ENCODE measurements around the gene SLC16A5.
A peak's percentile ranks its signal among the peaks of the same experiment; 100 is the strongest.

The SLC16A5 gene

DNA sequence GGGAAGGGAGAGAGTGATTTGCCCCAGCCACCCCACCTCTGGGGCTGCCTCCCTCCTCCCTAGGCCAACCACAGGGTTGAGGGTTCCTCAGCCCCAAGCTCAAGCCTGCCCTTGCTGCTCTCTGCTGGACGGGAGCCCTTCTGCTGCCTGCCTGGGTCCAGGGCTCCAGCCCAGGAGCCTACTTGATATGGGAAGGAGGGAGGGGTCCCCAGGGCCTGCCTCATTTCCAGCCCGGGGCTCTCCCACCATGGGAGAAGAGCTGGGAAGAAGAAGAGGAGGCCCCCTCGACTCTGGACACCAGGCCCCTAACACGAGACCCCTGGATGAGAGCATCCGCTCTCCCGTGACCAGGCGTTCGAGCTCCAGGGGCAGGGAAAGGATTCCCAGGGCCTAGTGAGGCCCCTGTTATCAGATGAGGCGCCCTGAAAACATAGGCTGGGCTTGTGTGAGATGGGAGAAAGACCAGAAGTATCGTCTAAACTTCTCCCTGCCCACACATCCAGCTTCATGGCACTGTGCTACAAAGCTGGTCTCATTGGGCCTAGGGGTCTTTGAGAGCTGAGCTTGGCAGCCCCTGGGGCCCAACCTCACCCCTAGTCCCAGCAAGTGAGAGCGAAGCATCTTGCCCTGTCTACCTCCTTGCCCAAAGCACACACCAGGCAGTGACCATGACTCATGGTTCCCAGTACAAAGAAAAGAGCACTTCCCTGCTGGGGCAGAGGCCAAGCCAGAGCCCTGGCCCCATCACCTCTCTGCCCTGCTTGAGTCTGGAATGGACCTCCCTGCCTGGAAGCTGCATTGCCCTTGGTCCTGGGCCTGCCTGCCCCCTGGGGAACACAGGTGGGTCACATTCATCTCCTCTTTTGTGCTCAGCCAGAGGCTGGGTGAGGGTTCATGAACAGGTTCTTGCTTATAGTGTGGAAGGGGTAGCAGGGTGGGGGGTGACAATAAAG is 987 bp downstream of the SLC16A5 start:
- no peak for FAIRE-seq

DNA sequence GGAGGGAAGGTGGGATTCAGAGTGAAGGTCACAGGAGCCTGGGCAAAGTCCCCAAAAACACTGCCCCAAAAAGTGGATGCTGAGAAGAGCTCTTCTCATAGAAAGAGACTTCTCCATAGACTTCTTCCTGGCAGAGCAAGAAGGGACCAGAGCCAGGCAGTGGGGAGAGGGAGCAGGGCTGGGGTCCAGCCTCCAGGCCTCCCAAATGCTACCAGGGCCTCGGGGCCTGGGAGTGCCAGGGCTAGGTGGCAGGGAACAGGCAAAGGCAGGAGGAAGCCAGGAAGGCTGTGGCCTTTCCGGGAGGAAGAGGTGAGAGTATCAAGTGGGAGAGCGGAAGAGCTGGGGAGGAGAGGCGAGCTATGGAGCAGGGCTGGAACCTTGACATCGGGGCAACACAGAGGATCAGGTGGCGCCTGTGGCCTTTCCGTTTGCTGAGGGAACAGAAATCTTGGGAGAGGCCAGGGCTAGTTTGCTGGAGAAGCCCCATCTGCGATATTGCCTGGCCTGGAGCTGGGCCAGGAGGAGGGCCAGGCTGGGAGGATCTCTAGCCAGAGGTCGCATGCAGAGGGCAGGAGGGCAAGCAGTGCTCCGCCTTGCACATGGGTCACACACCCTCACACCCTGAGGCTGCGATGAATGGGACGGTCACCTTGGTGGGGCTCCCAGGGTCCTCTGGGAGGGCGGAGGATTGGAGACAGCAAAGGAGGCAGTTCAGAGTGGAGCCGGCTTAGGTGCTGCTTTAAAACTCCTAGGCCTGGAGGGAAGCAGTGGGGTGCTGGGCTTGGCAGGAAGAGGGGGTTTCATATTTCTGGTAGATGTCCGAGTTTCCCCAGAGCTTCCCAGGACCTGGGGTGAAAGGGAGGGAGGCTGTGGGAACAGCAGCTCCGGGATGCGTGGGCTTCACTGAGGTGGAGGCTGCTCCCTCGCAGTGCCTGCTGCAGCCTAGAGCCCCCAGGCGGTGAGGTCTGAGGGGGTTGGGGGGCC is 3.4 kb downstream of the SLC16A5 start:
- no peak for FAIRE-seq

DNA sequence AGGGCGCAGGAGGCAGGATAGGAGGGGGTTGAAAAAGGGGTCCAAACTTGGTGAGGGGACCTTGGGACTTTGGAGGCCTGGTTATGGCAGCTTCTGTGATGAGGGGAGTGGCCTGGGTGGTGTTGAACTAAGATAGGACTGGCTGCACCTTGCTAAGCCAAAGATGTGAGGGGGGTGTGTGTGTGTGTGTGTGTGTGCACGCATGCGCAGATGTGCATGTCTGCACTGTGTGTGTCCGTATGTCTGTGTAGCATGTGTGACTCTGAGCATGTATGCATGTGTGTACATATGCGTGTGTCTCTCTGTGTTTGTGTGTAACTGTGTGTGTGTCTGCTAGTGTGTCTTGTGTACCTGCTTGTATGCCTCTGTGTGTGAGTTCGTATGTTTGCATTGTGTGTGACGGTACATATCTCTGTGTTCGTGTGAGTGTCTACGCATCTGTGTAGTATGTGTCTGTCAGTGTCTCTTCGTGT is 4.1 kb downstream of the SLC16A5 start:
- no peak for FAIRE-seq

DNA sequence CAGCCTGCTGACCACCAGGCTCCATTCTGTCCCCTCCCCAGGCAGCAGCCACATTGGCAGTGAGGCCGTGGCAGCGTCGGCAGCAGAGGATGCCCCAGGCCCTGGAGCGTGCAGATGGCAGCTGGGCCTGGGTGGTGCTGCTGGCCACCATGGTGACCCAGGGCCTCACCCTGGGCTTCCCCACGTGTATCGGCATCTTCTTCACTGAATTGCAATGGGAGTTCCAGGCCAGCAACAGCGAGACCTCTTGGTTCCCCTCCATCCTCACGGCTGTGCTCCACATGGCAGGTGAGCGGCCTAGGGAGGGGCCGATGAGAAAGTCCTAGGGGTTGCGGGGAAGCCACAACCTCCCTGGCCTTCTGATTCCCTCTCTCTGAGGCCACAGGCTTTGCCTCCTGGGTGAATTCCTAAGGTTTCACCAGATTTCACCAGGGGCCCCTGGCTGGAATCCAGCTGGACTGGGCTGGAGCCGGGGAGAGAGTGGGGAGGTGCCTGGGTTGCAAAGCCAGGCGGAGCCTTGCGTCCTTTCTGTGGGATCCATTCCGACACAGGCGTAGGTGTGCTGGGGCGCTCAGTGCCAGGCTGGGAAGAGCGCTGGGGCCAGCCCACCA is 5.9 kb downstream of the SLC16A5 start:
- no peak for FAIRE-seq

DNA sequence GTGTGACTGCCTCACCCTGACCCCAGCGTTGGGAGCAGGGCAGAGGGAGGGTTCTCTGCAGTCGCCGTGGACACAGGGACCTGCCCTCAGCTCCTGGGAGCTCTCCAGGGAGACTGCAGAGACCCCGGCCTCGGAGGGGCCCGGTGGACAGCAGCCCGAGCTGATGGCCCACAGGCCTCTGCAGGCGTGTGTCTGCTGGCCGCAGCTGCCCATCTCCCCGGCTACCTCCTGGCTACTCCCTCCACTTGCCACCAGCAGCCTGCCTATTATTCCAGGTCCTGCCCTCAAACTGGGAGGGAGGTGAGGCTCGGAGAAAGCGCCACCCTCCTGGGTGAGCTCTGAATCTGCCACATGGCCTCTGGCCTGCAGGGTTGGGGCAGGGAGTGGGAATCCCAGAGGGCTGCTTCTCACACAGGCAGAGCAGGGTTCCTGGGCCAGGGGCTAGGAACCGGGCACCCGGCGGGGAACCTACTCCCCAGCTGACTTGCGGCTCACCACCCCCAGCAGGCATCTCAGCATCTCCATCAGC is 7.2 kb downstream of the SLC16A5 start:
- FAIRE-seq = no peak

DNA sequence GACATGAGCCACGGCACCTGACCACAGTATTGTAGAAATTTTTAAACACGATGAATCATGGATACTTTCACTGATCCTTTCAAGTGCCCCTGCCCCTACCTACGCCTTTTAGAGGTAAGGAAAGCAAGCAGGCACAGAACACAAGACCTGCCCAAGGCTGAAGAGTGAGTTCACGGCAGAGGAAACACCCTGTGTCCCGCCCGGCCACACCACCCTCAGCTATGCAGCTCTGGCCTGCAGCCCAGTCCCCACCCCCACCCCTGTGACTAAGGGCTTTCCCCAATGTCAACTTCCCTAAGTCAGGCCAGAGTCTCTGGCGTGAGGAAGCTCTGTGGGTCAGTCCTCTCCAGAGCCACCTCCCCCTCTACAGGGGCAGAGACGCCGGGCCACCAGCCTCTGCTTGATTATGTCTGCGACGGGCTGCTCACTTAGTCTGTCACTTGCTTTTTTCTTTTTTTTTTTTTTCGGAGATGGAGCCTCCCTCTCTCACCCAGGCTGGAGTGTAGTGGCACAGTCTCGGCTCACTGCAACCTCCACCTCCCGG is 8.4 kb downstream of the SLC16A5 start:
- FAIRE-seq = no peak

DNA sequence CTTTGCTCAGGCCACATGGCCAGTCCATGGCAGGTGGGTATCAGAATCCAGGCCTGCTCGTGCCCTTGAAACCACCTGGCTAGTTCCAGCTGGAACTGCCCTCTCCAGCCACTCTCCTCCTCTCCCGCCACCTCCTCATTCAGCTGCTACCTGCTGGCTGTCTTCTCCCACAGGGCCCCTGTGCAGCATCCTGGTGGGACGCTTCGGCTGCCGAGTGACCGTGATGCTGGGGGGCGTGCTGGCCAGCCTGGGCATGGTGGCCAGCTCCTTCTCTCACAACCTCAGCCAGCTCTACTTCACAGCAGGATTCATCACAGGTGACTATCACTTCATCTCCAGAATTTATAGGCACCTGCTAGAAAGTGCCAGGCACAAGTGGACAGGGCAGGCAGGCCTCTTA is 10.1 kb downstream of the SLC16A5 start:
- FAIRE-seq = no peak

DNA sequence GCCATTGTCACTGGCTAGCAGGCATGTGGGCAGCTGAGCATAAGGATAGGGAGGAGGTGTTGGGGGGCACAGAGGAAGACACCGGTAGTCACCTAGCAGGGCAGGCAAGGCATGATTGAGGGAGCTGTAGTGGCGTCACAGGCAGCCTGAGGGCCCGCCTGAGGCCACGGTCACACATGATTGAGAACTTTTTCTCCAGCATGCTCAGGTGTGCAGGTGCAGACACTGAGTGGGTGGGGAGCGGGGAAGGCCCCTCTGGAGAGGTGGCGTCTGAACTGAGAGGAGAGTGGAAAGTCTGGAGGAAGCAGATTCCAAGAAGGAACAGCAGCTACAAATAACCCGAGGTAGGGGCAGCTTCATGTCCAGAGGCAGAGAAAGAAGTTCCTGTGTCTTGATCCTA is 11.1 kb downstream of the SLC16A5 start:
- FAIRE-seq = no peak

DNA sequence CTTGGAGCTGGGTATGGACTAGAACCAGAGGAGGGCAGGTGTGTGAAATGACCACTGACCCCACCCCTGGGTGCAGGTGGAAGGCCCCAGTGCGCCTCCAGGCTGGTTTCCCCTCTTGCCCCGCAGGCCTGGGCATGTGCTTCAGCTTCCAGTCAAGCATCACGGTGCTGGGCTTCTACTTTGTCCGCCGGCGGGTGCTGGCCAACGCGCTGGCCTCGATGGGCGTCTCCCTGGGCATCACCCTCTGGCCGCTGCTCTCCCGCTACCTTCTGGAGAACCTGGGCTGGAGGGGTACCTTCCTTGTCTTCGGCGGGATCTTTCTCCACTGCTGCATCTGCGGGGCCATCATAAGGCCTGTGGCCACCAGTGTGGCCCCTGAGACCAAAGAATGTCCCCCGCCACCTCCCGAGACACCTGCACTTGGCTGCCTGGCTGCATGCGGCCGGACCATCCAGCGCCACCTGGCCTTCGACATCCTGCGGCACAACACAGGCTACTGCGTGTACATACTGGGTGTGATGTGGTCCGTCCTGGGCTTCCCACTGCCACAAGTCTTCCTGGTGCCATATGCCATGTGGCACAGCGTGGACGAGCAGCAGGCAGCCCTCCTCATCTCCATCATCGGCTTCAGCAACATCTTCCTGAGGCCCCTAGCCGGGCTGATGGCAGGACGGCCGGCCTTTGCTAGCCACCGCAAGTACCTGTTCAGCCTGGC is 12.3 kb downstream of the SLC16A5 start:
- no peak for FAIRE-seq

DNA sequence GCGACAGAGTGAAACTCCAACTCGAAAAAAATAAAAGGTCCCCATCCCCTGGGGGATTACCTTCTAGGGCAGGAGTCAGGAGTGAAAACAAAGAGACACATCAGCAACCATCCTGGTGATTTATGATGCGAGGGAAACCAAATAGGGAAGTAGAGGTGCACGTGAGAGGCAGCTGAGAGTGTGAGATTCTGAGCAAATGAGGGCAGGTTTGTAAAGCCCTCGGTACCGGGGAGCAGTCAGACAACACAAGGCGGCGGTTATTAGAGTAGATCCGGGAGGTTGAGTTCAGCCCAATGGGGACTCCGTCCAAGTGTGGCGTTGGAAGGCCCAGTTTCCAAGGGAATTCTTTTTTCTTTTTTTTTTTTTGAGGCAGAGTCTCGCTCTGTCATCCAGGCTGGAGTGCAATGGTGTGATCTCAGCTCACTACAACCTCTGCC is 14.6 kb downstream of the SLC16A5 start:
- FAIRE-seq = no peak

DNA sequence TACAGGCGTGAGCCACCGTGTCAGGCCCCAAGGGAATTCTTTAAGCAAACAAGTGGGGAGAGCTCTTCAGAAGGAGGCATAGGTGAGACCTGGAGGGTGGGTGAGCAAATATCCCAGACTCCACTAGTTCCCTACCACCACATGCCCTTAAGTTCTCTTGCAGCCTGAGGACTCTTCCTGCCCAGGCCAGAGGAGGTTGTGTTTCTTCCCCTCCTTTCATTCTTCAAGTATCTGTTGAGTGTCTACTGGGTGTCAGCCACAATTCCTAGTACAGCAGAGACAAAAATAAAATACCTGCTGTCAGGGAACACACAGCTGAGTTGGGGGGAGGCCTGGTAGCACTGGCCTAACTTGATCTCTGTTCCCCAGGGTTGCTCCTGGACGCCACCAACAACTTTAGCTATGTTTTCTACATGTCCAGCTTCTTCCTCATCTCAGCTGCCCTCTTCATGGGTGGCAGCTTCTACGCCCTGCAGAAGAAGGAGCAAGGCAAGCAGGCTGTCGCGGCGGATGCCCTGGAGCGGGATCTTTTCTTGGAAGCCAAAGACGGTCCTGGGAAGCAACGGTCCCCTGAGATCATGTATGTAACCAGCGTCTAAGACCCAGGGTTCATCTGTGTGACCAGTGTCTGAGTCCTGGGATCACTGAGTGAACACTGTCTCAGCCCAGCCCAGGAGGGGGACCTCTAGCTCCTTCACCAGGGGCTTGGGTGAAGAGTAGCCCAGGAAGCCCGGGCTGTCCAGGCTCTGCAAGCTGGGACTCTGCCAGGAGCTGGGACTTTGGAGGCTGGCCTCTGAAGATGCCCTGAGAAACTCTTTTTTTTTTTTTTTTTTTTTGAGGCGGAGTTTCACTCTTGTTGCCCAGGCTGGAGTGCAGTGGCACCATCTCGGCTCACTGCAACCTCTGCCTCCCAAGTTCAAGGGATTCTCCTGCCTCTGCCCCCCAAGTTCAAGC is 16.1 kb downstream of the SLC16A5 start:
- no peak for FAIRE-seq

DNA sequence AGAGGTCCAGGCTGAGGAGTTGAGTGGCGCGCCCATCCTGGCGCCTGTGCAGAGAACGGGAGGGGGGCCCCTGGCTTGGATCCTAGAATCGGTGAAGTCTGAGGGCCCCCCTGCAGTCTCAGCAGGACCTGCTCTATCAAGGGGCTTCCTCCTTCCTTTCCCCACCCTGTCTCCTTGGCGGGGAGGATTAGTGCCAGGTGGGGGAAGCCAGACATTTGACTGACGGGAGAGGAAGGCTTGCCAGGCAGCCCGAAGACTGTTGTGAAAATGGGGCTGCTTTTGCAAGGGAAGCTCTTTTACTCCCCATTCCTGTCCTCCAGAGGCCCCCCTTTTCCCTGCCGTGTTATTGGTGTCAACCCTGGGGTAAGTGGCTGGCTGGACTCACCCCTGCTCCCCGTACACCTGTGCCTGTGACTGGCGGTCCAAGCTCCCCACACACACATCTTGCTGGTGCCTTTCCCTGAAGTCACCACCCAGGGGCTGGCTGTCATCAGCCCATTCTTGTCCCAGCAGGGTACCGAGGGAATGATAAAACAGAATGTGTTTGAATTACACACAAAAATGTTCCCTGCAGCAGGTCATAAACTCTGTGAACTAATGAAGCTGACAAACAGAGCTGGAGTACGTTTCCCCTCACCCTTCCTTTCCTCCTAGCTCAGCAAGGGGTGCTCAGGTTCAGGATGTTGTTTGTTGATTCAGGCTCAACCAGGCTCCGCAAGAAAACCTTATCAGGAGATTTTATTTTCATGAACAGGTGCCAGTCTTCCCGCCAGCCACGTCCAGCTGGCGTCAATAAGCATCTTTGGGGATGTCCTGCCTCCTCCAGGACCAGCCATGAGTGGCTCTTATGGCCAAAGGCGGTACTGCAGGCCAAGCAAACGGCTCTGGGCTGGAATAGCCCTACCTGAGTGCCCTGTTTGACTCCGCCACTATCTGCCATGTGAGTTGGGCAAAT is 17.6 kb downstream of the SLC16A5 start:
- peak; percentile 63 for FAIRE-seq

DNA sequence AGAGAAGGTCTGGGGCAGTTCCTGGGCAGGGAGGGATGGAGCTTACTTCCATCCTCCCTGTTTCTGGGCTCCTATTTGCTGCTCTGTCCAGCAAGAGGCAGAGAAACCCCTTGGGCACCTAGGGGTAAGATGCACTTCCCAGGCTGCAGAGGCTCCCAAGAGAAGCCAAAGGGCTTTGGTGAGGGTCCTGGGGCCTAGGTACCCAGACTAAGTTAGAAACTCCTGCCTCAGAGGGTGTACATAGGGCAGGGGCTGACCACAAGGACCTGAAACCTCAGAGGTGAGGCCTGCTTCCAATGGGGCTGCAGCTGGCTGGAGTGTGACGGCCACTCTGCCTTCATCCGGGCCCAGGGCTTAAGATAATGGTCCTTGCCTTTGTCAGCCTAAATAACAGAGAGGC is 20.4 kb downstream of the SLC16A5 start:
- FAIRE-seq = no peak

DNA sequence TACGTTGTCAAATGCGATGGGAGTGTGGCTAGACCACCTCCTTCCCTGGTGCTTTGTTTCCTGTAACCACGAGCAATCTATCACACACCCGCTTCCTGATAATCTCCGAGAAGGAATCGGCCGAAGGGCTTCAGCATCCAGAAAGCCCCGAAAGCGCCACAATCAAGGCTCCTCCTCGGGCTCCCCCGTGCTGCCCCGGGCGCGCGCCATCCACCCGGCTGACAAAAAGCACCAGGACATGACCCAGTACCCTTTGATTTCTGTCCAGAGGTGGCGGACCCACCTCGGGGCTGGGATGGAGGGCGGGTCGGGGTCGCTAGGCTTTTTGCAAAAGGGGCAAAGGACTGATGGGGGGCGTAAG is 21.3 kb downstream of the SLC16A5 start:
- no peak for FAIRE-seq

DNA sequence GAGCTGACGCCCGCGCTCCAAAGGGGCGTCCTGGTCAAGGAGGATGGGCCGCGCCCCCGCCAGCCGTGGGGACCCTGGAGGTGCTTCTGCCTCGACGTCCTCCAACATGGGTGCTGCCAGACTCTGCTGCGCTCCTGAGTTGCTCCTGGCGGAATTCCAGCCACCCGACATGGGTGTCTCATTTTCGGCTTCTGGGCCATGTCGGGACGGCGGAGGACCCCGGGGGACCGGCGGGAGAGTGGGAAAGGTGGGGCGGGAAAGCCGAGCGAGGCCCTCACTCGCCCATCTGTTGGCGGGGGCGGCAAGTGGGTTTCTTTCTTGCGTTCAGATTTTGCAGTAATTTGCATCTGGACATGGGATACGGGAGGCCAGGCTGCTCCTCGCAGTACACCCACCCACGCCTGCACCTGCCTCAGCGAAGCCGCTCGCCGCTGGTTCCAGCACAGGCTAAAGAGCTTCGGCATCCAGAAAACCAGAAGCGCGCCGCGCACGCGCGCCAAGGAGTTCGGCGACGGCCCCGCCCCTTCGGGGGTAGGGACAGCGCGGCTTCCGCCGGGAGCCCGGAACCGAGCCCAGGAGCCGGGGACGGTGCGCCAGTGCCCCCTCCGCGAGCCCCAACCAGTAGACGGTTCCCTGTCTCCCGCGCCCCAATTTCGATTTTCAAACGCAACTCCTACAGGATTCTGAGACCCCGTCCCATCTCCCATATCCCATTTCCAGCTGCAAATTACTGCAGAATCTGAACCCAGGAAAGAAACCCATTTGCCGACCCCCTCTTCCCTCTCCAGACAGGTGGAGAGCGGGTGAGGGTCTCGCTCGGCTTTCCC is 21.9 kb downstream of the SLC16A5 start, which contains the start of gene ARMC7:
Gene ARMC7 (plus strand): TSS at position 563 of the 827 bp plus-strand sequence. CDS start 320 bp downstream, outside the sequence.
- FAIRE-seq = no peak

DNA sequence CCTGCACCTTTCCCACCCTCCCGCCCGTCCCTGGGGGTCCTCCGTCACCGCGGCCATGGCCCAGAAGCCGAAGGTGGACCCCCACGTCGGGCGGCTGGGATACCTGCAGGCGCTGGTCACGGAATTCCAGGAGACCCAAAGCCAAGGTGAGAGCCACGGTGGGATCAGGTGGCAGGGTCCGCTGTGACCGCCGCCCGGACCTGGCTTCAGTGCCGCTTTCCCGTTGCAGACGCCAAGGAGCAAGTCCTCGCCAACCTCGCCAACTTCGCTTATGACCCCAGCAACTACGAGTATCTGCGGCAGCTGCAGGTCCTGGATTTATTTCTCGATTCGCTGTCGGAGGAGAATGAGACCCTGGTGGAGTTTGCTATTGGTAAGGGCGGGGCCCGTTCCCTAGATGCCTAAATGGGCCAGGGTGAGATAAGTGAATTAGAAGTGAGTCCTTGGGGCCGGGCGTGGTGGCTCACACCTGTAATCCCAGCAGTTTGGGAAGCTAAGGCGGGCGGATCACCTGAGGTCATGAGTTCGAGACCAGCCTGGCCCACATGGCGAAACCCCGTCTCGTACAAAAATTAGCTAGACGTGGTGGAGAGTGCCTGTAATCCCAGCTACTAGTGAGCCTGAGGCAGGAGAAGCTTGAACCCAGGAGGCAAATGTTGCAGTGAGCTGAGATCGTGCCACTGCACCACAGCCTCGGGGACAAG is 22.6 kb downstream of the SLC16A5 start:
- FAIRE-seq = no peak

DNA sequence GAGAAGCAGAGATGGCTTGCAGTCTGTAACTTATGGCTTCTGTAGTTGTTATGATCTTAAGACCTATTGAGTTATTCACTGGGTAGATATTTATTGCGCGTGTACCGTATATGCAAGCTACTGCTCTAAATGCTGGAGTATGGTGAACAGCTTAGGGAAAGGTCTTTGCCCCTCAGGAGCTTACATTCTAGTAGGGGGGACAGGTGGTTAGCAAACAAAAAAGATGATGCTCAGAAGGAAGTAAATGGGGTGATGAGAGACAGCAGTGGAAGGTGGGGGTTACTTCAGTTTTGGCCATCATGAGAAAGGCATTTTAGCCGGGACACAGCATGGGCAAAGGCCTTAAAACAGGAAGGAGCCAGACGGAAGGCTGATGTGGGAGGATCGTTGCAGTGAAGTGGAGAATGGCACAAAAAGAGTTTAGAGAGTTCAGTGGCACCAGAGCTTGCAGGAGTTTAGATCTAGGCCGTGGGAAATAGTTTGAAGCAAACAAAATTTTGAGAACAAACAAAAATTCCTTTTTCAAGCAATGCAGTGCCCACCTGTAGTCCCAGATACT is 24.1 kb downstream of the SLC16A5 start:
- FAIRE-seq = no peak

Measured in G401.6 (cell line).